Measurements from ENCODE around the gene EIF1AX.
"Not testable (repeated sequence)": the region's sequence is repeated elsewhere in the genome, so short reads cannot be mapped to it uniquely, and the experiment has no call there.

Gene EIF1AX, protein sequence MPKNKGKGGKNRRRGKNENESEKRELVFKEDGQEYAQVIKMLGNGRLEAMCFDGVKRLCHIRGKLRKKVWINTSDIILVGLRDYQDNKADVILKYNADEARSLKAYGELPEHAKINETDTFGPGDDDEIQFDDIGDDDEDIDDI

DNA sequence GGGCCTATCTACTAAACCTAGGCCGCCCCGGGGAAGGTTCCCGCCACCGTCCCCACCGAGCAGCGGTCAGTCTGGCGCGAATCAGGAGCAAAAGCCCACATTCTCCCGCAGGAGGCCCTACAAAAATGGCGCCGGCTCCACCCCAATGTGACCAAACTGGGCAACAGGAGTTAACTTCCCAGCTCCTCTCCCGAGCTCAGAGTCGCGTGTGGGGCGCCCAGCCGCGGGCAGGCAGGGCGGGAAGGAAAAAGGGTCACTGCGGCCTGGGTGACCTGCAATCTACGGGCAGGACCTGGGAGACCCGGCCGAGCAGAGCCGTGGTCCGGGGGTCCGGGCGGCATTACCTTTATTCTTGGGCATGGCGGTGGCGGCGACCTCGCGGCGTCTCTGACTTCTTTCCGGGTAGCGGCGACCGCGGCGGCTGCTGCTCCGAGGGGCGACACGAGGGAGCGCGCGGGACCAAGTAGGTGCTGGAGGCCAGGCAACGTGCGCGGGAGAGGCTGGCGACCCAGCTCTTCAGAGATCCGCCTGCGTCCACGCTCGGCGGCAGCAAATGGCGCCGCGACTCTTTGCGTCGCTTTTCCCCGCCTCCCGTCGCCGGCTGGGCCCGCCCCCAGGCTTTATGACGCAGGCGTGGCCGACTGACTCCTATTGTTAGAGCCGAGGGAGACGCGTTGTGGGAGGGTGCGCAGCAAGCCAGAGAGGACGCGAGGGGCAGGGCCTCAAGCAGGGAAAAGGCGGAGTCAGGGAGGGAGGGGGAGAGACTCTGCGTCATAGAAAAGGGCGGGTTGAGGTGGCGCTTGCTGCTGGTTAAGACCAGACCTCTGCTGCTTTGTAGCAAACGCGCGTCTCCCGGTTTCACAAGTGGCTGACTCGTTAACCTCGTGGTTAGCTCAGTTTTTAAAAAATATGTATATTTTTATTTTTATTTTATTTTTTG is at the start of gene EIF1AX:
Gene EIF1AX (minus strand): TSS at position 558 of the 940 bp plus-strand sequence. CDS start 198 bp downstream, at position 360.
- peak; percentile 93 for DNase-seq

DNA sequence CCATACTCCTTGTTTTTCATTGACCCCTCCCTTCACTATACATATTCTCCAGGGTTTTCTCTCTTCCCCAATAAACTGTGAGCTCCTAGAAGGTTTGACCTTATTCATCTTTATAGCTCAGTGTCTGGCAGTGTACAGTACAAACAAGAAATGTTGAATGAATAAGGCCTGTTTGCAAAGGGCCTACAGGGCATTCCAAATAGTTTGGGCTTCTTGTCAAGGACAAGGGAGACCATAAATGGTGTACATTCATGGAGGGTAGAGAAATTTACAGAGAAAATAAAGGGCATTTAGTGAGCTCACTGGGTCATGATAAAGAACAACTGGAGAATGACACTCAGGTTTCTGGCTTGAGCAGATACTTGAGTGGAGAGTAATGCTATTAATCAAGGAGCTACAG is 47.5 kb upstream of the EIF1AX start:
- DNase-seq, result no peak

DNA sequence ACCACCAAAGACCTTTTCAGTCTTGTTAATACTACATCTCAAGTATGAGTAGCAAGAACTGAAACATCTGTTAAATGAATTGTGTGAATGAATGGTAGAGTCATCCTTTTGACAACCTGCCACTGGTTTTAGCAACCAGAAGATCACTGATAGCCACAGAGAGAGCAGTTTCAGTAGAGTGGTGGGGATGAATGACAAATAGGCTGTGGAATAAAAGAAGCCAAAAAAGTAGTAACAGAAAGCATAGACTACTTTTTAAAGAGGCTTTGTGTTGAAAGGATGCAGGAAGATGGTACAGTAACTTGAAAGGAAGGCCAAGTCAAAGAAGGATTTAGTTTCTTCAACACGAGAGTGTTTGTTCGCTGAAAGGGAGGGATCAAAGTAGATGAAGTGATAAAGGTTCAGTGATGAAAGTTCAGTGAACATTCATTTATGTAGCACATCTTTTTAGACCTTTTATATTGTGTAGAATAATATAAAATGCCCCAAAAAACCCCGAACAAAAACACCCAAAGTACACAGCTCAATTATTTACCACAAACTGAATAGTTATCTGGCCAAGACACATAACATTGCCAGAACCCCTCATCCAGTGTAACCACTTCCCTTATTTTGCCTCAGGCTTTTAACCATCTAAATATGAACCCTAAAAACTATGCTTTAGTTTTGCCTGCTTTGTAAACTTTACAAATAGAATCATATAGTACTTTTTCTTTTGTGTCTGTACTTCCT is 40.1 kb upstream of the EIF1AX start:
- DNase-seq, result no peak

DNA sequence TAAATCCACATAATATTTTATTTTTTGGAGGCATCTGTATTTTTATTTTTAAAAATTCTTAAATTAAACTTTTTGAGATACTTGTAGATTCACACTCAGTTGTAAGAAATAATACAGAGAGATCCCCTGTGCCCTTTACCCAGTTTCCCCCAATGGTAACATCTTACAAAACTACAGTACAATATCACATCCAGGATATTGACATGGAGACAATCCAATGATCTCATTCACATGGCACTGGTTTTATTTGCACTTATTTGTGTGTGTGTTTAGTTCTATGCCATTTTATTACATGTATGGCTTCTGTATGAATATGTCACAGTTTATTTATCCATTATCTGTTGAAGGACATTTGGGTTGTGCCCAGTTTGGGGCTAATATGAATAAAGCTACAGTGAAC is 35.5 kb upstream of the EIF1AX start:
- DNase-seq, result no peak

DNA sequence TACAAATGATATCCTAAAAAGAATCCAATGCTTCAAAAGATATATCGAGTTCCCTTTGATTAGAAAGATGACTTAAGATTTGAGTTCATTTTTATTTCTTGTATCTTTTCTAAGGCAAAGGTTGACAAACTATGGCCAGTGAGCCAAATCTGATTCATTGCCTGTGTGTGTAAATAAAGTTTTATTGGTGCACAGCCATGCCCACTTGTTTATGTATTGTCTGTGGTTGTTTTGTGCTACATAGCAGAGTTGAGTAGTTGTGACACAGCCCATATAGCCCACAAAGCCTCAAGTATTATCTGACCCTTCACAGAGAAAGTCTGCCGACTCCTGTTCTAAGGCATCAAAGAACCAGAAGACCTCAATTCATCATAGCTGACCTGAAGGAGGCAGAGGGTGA is 32.2 kb upstream of the EIF1AX start:
- no peak for DNase-seq

DNA sequence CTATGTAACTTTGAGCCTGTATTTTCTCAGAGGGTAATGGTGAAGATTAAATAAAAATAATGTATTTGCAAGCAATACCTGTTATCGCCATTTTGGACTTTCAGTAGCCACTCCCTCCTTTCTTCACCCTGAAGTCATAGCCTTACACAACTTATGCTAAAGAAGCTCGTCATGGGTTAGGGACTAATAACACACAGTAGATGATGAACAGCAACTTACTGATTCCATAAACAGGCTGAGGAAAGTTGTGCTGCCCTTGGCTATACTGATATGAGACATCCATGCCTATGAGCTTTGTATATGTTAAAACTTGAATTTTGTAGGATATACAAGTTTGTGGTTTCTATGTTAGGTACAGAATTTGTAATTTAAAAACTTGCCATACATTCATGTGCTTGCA is 31.7 kb upstream of the EIF1AX start:
- DNase-seq, result no peak

DNA sequence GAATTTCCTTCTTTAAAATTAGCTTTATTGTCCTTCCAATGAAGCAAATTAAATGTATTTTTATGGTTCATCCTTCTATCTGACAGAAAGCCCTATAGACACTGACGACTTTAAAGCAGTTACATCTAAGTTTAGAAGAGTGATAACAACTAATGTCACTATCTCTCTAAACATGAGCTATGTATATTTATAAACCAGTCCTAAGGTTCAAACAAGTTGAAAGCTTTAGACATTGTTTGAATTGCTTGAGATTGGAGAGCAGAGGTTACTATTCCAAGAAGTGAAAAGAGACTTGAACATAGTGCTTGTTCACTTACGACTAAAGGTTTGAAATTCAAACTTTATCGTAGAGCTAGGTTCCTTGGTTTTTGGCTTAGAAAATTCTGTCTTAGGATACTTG is 30.2 kb upstream of the EIF1AX start:
- DNase-seq, result no peak

DNA sequence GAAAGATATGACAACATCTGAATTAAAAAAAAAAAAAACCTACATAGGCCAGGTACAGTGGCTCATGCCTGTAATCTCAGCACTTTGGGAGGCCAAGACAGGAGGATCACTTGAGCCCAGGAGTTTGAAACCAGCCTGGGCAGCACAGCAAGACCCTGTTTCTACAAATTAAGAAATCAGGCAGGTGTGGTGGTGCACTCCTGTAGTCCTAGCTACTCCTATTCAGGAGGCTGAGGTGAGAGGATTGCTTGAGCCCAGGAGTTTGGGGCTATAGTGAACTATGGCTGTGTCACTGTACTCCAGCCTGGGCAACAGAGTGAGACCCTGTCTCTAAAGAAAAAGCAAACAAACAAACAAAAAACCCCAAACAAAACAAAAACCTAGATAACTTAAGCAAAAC is 20.9 kb upstream of the EIF1AX start:
- DNase-seq, result not testable (repeated sequence)

DNA sequence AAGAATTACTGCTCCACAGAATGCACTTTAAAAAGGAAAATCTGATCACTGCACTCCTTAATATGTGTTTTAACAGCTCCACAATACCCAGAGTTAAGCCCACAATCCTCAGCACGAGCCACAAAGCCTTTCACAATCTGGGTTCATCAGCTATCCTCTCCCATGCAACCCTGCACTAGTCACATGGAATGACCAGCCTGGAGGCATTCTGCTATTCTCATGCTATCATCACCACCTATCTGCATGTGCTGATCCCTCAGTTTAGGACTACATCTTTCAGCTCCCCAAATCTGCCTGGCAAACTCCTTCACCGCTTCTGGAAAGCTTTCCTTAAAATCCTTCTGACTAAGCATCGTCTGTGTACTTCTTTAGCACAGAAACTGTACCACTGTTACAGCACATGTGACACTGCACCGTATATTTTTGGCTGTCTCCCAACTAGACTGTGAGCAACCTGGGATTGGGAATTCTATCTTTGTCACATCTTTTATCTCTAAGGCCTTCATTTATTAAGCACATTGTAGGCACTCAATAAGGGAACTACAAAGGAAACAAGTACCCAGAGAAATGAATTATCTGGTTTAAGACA is 18.3 kb upstream of the EIF1AX start:
- DNase-seq, result no peak

DNA sequence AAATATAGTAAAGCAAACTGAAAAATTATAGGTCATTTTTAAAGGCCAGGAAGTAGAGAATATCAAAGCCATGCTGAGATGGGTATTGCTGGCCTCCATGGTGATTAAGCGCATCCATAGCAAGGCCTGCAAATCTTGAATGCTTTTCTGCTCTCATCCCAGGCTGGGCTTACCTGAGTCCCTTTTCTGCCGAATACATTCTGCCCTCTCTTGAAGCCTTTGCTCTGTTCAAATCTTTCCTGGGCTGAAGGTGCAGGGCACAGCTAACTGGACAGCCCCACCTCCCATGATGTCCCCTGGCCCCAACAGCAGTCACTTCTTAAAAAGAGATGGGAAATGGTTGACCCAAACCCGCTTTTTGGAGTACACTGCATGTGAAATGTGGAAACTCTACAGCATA is 10.1 kb upstream of the EIF1AX start:
- no peak for DNase-seq

DNA sequence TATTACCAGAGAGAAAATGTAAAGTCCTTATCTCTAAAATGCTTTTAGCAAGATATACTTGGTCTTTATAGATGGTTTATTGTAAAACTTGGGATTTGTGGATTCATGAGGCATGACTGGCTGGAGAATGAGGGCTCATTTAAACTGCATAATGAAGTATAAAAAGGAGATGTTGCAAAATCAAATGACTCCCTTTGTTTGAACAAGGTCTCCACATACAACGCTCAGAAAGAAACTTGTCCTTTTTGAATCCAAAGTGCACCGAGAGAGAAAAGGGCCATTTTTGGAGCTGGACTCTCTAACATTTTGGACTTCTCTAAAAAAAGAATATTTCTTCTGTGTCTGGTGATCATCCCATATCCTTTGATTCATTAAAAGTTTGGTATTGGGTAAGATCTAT is 7.7 kb upstream of the EIF1AX start:
- DNase-seq, result no peak

DNA sequence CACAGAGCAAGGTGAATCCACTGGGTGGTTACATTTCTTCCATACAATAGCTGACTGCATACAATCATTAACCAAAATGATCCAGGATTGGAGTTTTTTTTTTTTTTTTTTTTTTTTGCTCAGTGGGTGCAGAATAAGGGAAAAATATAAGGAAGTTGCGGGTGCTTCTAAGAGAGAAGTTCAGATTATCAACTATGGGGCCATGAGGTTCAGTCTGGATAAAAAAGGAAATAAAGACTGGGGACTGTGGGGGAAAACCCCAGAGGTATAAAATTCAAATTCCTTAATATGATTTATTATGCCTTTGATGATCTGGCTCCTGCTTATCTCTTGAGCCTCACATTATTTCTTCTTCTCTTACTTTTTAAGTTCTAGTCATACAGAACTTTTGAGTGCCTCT is 5.9 kb upstream of the EIF1AX start:
- DNase-seq, result no peak

DNA sequence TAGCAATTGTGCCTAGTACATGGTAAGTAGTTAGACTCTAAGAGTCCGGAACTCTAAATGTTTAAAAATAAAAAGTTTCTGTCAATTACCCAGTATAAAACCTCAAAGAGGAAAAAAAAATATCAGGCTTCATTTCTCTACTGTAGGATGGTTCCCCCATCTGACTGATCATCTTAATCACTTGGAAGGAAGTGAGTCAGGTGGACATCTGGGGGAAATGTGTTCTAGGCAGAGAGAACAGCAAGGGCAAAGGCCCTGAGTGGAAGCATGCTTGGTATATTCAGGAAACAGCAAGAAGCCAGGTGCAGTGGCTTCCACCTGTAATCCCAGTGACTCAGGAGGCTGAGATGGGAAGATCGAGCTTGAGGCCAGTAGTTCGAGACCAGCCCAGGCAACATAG is 2.9 kb upstream of the EIF1AX start:
- no peak for DNase-seq

DNA sequence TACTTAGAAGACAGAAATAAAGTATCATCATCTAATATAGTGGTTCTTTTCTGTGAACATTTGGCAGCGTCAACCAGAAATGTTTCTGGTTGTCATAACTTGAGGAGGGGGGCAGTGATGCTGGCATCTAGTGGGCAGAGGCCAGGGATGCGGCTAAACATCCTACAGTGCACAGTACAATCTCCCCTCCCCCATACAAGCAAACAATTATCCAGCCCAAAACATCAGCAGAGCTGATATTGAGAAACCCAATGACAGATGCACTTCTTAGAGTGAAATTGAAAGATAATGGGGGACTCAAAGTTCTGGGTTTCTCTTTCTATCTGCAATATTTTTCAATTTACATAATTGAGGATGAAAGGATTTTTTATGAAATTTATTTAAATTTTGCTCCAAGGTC is 1.9 kb upstream of the EIF1AX start:
- DNase-seq, result no peak

DNA sequence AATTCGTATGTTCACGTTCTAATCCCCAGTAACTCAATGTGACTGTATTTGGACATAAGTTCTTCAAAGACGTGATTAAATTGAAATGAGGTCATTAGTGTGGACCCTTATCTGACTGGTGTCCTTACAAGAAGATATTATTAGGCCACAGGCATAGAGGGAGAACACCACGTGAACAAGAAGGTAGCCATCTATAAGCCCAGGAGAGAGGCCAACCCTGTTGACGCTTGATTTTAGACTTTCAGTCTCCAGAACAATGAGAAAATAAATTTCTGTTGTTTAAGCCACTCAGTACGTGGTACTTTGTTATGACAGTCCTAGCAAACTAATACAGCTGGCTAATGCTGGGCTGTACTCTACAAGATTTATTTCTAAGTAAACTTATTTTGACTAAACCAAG is 1.5 kb upstream of the EIF1AX start:
- no peak for DNase-seq

DNA sequence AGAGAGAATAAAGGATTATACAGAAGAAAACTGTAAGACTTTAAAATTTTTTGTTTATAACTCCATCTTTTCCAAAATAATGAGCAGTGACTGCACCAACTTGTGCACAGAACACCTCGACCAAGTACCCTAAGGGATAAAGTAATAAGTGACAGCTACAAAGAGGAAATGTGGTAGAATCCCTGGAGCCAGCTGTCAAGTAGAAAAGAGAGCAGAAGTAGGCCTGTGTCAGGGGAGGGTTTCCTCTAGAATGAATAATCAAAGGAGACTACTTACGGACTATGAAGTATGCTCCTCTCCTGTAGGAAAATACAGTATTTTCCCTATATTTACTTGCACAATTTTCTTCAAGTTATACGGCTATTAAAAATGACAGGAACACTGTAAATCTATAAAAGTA is 1.2 kb downstream of the EIF1AX start:
- DNase-seq, result no peak

DNA sequence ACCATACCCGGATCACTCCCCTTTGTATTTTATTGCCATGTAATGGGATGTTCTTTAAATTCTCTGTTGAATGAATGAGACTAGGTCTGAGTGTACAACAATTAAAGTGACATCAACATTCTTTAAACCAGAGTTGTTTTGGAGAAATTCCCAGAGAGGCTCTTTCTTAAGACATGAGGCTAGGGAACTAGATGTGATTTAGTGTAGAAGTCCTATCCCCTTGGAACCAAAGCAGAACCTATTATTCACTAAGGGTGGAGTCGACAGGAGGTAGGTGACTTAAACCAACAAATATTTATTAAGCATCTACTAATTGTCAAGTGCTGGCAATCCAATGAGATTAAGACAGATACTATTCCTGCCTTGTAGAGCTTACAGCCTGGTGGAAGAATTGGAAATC is 1.7 kb downstream of the EIF1AX start:
- no peak for DNase-seq

DNA sequence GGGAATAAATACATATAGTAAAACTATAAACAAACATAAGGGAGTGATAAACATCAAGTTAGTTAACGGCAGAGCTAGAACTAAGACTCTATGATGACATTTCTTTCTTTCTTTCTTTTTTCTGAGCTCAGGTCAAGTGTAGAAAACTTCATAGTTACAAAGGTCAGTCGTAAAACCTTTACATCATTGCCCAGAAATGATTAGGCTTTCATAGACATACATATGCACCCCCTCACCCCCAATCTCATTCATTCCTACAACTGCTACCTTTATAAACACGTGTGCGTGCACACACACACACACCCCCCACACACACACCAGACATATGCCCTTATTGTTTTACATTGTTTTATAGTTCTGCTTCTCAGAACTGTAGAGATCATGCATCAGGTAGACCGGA is 5.7 kb downstream of the EIF1AX start:
- no peak for DNase-seq

DNA sequence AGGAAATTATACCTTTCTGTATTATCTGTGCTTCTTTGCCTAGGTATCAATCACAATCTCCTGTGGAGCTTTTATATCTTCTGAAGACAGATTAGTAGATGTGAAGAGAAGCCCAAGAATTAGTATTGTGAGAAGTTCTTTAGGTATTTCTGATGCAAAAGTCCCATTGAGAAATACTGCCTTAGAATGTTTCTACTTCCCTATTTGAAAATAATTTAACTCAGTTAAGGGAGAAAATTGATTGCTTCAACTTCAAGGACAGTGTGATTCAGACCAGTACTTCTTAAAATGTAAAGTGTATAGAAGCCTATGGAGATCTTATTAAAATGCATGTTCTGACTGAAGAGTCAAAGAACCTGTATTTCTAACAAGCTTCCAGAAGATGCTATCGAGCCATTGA is 9.0 kb downstream of the EIF1AX start:
- DNase-seq, result no peak

DNA sequence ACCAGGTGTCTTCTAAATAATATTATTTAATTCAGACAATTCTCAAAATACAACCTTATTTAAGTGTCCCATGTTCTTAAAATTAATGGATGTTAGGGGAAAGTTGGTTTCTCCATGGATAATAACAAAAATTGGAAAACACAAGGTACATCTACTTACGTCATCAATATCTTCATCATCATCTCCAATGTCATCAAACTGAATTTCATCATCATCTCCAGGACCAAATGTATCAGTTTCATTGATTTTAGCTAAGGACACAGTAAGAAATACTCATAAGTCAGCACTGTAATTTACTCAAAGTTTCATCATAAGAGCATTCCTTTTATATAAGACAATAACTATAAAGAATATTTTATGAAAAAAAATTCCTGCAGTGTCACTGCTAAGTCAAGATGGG is 11.3 kb downstream of the EIF1AX start:
- no peak for DNase-seq

DNA sequence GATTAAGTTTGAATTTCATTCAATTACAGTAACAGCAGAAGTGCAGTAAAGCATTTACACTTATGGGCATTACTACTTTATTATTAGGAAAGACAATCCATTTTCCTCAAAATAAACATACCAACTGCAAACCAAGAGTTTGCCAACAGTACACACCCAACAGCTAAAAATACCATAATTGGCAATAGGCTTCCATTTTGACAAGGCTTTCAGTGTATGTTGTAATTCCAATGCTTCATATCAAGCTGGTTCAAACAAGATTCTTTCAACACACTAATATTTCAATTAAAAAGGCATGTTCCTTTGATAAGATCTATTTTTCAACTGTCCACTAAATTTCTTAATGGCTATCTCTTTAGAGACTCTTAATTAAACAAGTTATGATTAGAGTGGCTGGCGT is 12.1 kb downstream of the EIF1AX start:
- no peak for DNase-seq

DNA sequence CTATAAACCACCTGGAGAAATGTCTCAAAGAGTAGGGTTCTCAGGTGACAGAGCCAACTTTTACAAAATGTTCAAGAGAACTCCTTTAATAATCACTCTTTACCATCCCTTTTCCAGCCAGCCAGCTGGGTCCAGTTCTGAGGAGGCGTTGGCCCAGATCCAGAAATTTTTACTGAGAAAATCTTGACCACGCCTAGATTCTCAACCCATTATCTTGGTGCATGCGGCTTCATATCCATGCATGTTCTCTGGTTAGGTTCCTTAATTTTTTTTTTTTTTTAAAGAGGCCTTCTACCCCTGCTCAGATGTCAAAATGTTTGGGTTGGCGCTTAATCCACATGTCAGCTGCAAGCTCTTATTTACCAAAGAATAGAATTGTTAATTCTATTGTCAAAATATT is 13.0 kb downstream of the EIF1AX start:
- no peak for DNase-seq

DNA sequence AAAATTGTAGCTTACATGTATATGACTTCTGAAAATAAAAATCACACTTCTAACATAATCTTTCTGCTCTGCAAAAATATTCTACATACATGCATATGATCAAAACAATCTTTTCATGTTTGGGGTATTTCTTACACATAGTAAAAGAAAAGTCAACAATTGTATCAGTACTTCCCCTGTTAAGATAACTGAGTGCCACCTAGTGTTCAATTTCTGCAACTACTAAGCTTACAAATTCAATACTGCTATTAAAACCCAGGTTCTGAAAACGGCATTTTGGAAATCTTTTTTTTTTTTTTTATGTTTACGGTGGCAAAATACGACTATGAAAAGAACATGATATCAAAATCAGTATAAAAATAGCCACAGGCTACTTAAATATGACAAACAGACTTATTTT is 14.2 kb downstream of the EIF1AX start:
- not testable (repeated sequence) for DNase-seq

DNA sequence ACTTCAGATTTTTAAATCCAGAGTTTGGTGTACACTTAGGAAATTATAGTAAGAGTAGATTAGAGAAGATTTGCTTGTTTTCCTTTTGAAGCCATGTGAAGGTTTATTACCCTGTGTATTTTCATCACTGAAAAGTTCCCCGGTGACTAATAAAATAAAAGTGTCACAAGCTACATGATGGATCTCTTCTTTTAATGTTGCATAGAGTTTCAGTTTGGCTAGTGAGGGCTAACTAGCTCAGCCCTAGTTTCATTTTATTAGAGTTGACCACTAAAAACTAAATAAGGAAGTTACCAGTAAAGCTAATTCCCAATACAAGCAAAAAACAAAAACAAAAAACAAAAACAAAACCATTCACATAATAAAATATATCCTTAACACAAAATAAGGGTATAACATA is 14.8 kb downstream of the EIF1AX start:
- not testable (repeated sequence) for DNase-seq
